PC-3 (cell line): ENCODE data around the gene NAT9. TPM values are rescaled to one million over a fixed set of nuclear protein-coding genes. Genes with fewer than 3 reads are reported as not detected.

ENCODE experiments used
- ATAC-seq: fragments of 200-7000 bp; cut with Tn5 transposase; 2 replicates; pipeline ENCODE4 v1.9.1; 2020; ENCODE audit warnings: mild to moderate bottlenecking, moderate library complexity
- BruUV-seq: library from RNA; stranded (reverse); fragments of 400-500 nt; replicated peaks from 2 replicates; lab custom pipeline; 2021; lab: Mats Ljungman, UMichigan
- CTCF ChIA-PET: fragments of 300-600 bp; sonication (Branson Sonifier 250); formaldehyde crosslinking; loops from one replicate; lab custom pipeline; 2022; ENCODE audit warnings: antibody characterized with exemption; lab: Charles Lee
- POLR2A ChIA-PET: fragments of 300-600 bp; sonication (Branson Sonifier 250); formaldehyde crosslinking; loops from one replicate; lab custom pipeline; 2022; ENCODE audit warnings: antibody characterized with exemption; ENCODE audit not compliant: unreplicated experiment; lab: Charles Lee
- DNase-seq: peaks from one replicate; pipeline ENCODE4 v3.0.0-alpha.2; 2015
- H2AFZ ChIP-seq: fragments of 300-600 bp; sonication (generic); 2 replicates; pipeline ENCODE4 v1.6.0; 2016; ENCODE audit warnings: antibody characterized with exemption, low read length
- H3F3A ChIP-seq: fragments of 300-600 bp; sonication (generic); one replicate; pipeline ENCODE4 v1.6.0; 2017; ENCODE audit warnings: antibody characterized with exemption, low read length, control low read depth, mild to moderate bottlenecking; ENCODE audit not compliant: unreplicated experiment
- H3K27ac ChIP-seq: fragments of 300-600 bp; sonication (generic); 2 replicates; pipeline ENCODE4 v1.5.1; 2016; ENCODE audit warnings: mild to moderate bottlenecking, low read length
- H3K27me3 ChIP-seq: fragments of 300-600 bp; sonication (generic); 2 replicates; pipeline ENCODE4 v1.6.1; 2016; ENCODE audit warnings: low read length, mixed read lengths
- H3K36me3 ChIP-seq: fragments of 300-600 bp; sonication (generic); 2 replicates; pipeline ENCODE4 v1.6.1; 2016; ENCODE audit warnings: low read depth, mixed run types, low read length, mixed read lengths
- H3K4me1 ChIP-seq: fragments of 300-600 bp; sonication (generic); 2 replicates; pipeline ENCODE4 v1.5.1; 2016; ENCODE audit warnings: low read length; ENCODE audit not compliant: insufficient read depth
- H3K4me2 ChIP-seq: fragments of 300-600 bp; sonication (generic); 2 replicates; pipeline ENCODE4 v1.6.0; 2016; ENCODE audit warnings: low read length
- H3K4me3 ChIP-seq: fragments of 300-600 bp; sonication (generic); 2 replicates; pipeline ENCODE4 v1.5.1; 2016; ENCODE audit warnings: mild to moderate bottlenecking, low read length, mixed read lengths
- H3K79me2 ChIP-seq: fragments of 300-600 bp; sonication (generic); 2 replicates; pipeline ENCODE4 v1.6.1; 2017; ENCODE audit warnings: low read length, mixed read lengths
- H3K9ac ChIP-seq: fragments of 300-600 bp; sonication (generic); 2 replicates; pipeline ENCODE4 v1.6.0; 2016; ENCODE audit warnings: mild to moderate bottlenecking, low read length
- H3K9me2 ChIP-seq: fragments of 300-600 bp; sonication (generic); replicated peaks from 2 replicates; pipeline ENCODE4 v1.6.1; 2016; ENCODE audit warnings: mixed run types, low read length, mixed read lengths
- H3K9me3 ChIP-seq: fragments of 300-600 bp; sonication (generic); 2 replicates; pipeline ENCODE4 v1.6.1; 2016; ENCODE audit warnings: low read length, mixed read lengths
- H4K20me1 ChIP-seq: fragments of 300-600 bp; sonication (generic); 2 replicates; pipeline ENCODE4 v1.6.1; 2016; ENCODE audit warnings: low read length, mixed read lengths
- CTCF ChIP-seq: fragments of 300-600 bp; sonication (generic); conservative IDR thresholded peaks from 2 replicates; pipeline ENCODE4 v1.5.1; 2017; ENCODE audit warnings: antibody characterized with exemption, low read depth, mild to moderate bottlenecking, low read length
- EZH2 ChIP-seq: fragments of 300-600 bp; sonication (generic); IDR thresholded peaks from one replicate; pipeline ENCODE4 v1.6.1; 2017; ENCODE audit warnings: antibody characterized with exemption, mild to moderate bottlenecking, low read length; ENCODE audit not compliant: unreplicated experiment
- EZH2phosphoT487 ChIP-seq: fragments of 300-600 bp; sonication (generic); IDR thresholded peaks from 2 replicates; pipeline ENCODE4 v1.6.1; 2018; ENCODE audit warnings: mild to moderate bottlenecking, antibody characterized with exemption, low read length, borderline replicate concordance
- intact Hi-C: fragments of 100-400 bp; cut with micrococcal nuclease; formaldehyde crosslinking; loops from 2 replicates; pipeline ENCODE4 v1.9.0; 2023
- total RNA-seq: library from RNA; depleted of rRNA; stranded (reverse); fragments of >200 nt; gene quantifications from 2 replicates; pipeline ENCODE4 v1.2.3, GENCODE V29; 2014

Gene NAT9
- total RNA-seq, 1 experiment from 2014 or later, result 55.4 TPM

- no peaks in the 10 kb centered on the region for H3K79me2 ChIP-seq
- H3K9me2 ChIP-seq, result no peaks in the 10 kb centered on the region
- H2AFZ ChIP-seq, result no peak overlapping the region
- H3K9me3 ChIP-seq, result no peaks in the 10 kb centered on the region
- no peak for ATAC-seq
- H3K36me3 ChIP-seq, result no peaks in the 10 kb centered on the region
- H3K4me3 ChIP-seq, result no peak overlapping the region
- TF ChIP-seq EZH2 (no peak), EZH2phosphoT487 (no peak), CTCF (no peak)
- H3K27me3 ChIP-seq, result peaks cover 44% of the 10 kb centered on the region
- DNase-seq, result no peak
- BruUV-seq, result no TSS peak
- H3K27ac ChIP-seq, result no peak overlapping the region
- peaks cover 11% of the 10 kb centered on the region; the same call in 1 of the 2 replicates for H3K4me1 ChIP-seq
- H3F3A ChIP-seq, result peaks cover 5% of the 10 kb centered on the region
- H4K20me1 ChIP-seq, result no peaks in the 10 kb centered on the region
- H3K9ac ChIP-seq, result no peak overlapping the region
- no peak overlapping the region for H3K4me2 ChIP-seq
- intact Hi-C loops, result no loop called here
- POLR2A ChIA-PET, result interaction anchor here (0.7 kb wide), 1 partner anchor 29 kb away, joined by 4 read pairs; no protein-coding TSS in a partner anchor
- CTCF ChIA-PET, result no interaction called here
Observed at GRCh38 chr17:74732042-74732867, 43.9 kb downstream of the NAT9 start.

DNA sequence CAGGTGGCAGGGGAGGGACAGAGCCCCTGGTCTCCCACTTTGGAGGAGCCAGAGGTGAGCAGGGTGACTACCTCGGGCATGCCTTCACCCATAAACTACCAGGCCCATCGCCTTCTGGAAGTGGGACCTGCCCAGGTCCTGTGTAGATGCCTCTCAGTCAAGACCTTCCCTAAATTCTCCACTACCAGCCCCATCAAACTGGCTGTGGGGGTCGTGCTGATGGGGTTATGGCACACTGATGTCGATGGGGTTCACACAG, 44.9 kb downstream of the NAT9 start:
- Histone ChIP-seq H3K4me1 (peaks cover 11% of the 10 kb centered on the region; the same call in 1 of the 2 replicates), H4K20me1 (no peaks in the 10 kb centered on the region), H3F3A (peaks cover 5% of the 10 kb centered on the region), H3K4me2 (no peak overlapping the region), H3K9me3 (no peaks in the 10 kb centered on the region), H3K4me3 (no peak overlapping the region), H3K79me2 (no peaks in the 10 kb centered on the region), H3K36me3 (no peaks in the 10 kb centered on the region), H3K9me2 (no peaks in the 10 kb centered on the region), H3K9ac (no peak overlapping the region), H3K27ac (no peak overlapping the region), H3K27me3 (peaks cover 43% of the 10 kb centered on the region), H2AFZ (no peak overlapping the region)
- no peak for TF ChIP-seq EZH2phosphoT487
- TF ChIP-seq EZH2, result no peak
- no peak for TF ChIP-seq CTCF
- ATAC-seq, result no peak
- CTCF ChIA-PET, result no interaction called here
- POLR2A ChIA-PET, result no interaction called here
- no TSS peak for BruUV-seq
- intact Hi-C loops, result no loop called here
- DNase-seq, result no peak
